GM12878 (cell line): ENCODE measurements around the gene GDF15. TPM values are rescaled to one million over a fixed set of nuclear protein-coding genes. Genes with fewer than 3 reads are reported as not detected.

Experiments used
- ATAC-seq: fragments of 200-7000 bp; cut with Tn5 transposase; 3 replicates; pipeline ENCODE4 v1.9.1; 2020; ENCODE audit warnings: mild to moderate bottlenecking, moderate library complexity
- BruUV-seq: library from RNA; stranded (reverse); fragments of 400-500 nt; replicated peaks from 2 replicates; lab custom pipeline; 2021; lab: Mats Ljungman, UMichigan
- CTCF ChIA-PET: fragments of 300-600 bp; sonication (Branson Sonifier 250); formaldehyde crosslinking; extraction: SDS; loops from one replicate; lab custom pipeline; 2021; ENCODE audit warnings: inconsistent platforms; lab: Yijun Ruan, JAX
- POLR2A ChIA-PET: fragments of 350-600 bp; formaldehyde crosslinking; extraction: SDS; loops from one replicate; lab custom pipeline; 2021; ENCODE audit warnings: inconsistent platforms; lab: Charles Lee
- RAD21 ChIA-PET: fragments of 300-600 bp; sonication (Branson Sonifier 250); formaldehyde crosslinking; loops from one replicate; lab custom pipeline; 2023; ENCODE audit warnings: antibody characterized with exemption; ENCODE audit not compliant: unreplicated experiment; lab: Charles Lee
- SMC1A ChIA-PET: fragments of 300-600 bp; sonication (Branson Sonifier 250); formaldehyde crosslinking; loops from one replicate; lab custom pipeline; 2023; ENCODE audit not compliant: unreplicated experiment, uncharacterized antibody; lab: Charles Lee
- DNase-seq: peaks from one replicate; pipeline ENCODE4 v3.0.0-alpha.2; 2011; ENCODE audit warnings: low read depth, low spot score
- FAIRE-seq: peaks from 3 replicates; lab custom pipeline; 2011; peaks lifted over from hg19 to GRCh38; lab: Jason Lieb, UNC
- H2AFZ ChIP-seq: 2 replicates; pipeline ENCODE4 v1.6.0; 2011; ENCODE audit warnings: low read depth, low read length, control low read depth; ENCODE audit not compliant: control insufficient read depth
- H3K27ac ChIP-seq: 2 replicates; pipeline ENCODE4 v1.5.1; 2011; ENCODE audit warnings: control low read depth; ENCODE audit not compliant: control insufficient read depth, insufficient read depth
- H3K27me3 ChIP-seq, 2 experiments: replicated peaks in 1 of 2; 2 replicates each; pipeline versions ENCODE4 v1.6.0 to v1.6.1; 2011; ENCODE audit warnings: low read length in 1 of 2; ENCODE audit not compliant: control insufficient read depth in 2 of 2, insufficient read depth in 2 of 2
- H3K36me3 ChIP-seq, 2 experiments: 2 replicates each; pipeline ENCODE4 v1.5.1; 2011; ENCODE audit warnings: low read length in 1 of 2; ENCODE audit not compliant: control insufficient read depth in 2 of 2, insufficient read depth in 2 of 2
- H3K4me1 ChIP-seq: 2 replicates; pipeline ENCODE4 v1.6.1; 2011; ENCODE audit warnings: mild to moderate bottlenecking, low read length, moderate library complexity, mixed read lengths; ENCODE audit not compliant: control insufficient read depth, insufficient read depth
- H3K4me2 ChIP-seq: 2 replicates; pipeline ENCODE4 v1.6.0; 2011; ENCODE audit warnings: control low read depth; ENCODE audit not compliant: control insufficient read depth, insufficient read depth
- H3K4me3 ChIP-seq: fragments of 200-600 bp; sonication (generic); 2 replicates; pipeline ENCODE4 v1.5.1; 2016
- H3K79me2 ChIP-seq: 2 replicates; pipeline ENCODE4 v1.6.0; 2011; ENCODE audit warnings: low read length; ENCODE audit not compliant: control insufficient read depth, insufficient read depth
- H3K9ac ChIP-seq: 2 replicates; pipeline ENCODE4 v1.8.0; 2011; ENCODE audit warnings: low read length, control low read depth, mixed read lengths; ENCODE audit not compliant: control insufficient read depth, insufficient read depth
- H3K9me3 ChIP-seq: replicated peaks from 3 replicates; pipeline ENCODE4 v1.5.1; 2011; ENCODE audit warnings: mild to moderate bottlenecking, low read length; ENCODE audit not compliant: control insufficient read depth, insufficient read depth
- H4K20me1 ChIP-seq: 2 replicates; pipeline ENCODE4 v1.6.0; 2011; ENCODE audit not compliant: control insufficient read depth, insufficient read depth
- ATF7 ChIP-seq: fragments of 450-650 bp; IDR thresholded peaks from 2 replicates; pipeline ENCODE4 v1.6.1; 2016; ENCODE audit warnings: low read depth, mild to moderate bottlenecking
- BHLHE40 ChIP-seq, 2 experiments: fragments of 450-650 bp in 1 of 2; IDR thresholded peaks; 2 replicates each; pipeline ENCODE4 v1.6.1; 2011 to 2017; ENCODE audit warnings: low read depth in 2 of 2, borderline replicate concordance in 1 of 2, improper control_type of control experiment in 1 of 2, low read length in 1 of 2, mild to moderate bottlenecking in 1 of 2
- EGR1 ChIP-seq, 2 experiments: IDR thresholded peaks; 1 replicate in 1 of 2; 2 replicates in 1 of 2; pipeline ENCODE4 v1.6.1; 2011 to 2012; ENCODE audit warnings: low read depth in 2 of 2, low read length in 2 of 2, borderline replicate concordance in 1 of 2, mild to moderate bottlenecking in 1 of 2, moderate library complexity in 1 of 2
- HCFC1 ChIP-seq: fragments of 150-350 bp; IDR thresholded peaks from 2 replicates; pipeline ENCODE4 v1.6.1; 2014; ENCODE audit warnings: low read length
- IKZF2 ChIP-seq, 2 experiments: fragments of 450-650 bp; IDR thresholded peaks; 2 replicates each; pipeline ENCODE4 v1.6.1; 2017; ENCODE audit warnings: mild to moderate bottlenecking in 2 of 2, moderate library complexity in 2 of 2
- SIN3A ChIP-seq: IDR thresholded peaks from 2 replicates; pipeline ENCODE4 v1.6.1; 2012; ENCODE audit warnings: low read depth, low read length, improper control_type of control experiment
- YBX1 ChIP-seq: fragments of 450-650 bp; IDR thresholded peaks from 2 replicates; pipeline ENCODE4 v1.6.1; 2016; ENCODE audit warnings: antibody characterized with exemption
- WGBS: methylation state at CpG from one replicate; pipeline ENCODE4 v1.1.6; 2016; ENCODE audit warnings: low lambda C conversion rate; ENCODE audit not compliant: insufficient replicate concordance, insufficient coverage; ENCODE audit errors: missing lambda C conversion rate; 5-methylcytosine and 5-hydroxymethylcytosine counted together
- in situ Hi-C: fragments of 300-500 bp; cut with MboI; formaldehyde crosslinking; loops from 9 replicates; pipeline ENCODE4 v1.14.3; 2018; ENCODE audit warnings: mixed read lengths
- intact Hi-C: fragments of 100-400 bp; cut with micrococcal nuclease; formaldehyde crosslinking; loops from one replicate; pipeline ENCODE4 v1.14.2; 2022; ENCODE audit not compliant: unreplicated experiment
- polyA plus RNA-seq, 11 experiments: library from polyadenylated mRNA; depleted of rRNA in 4 of 11; unstranded in 6 of 11; stranded (reverse) in 5 of 11; fragments of >200 nt; fragmentation: Nextera tagmentation in 4 of 11; fragmentation: Illumina TruSeq in 1 of 11; extraction: Ambion mirVana in 4 of 11; extraction: Trizol in 1 of 11; gene quantifications; 1 replicate in 1 of 11; 2 replicates in 10 of 11; pipeline versions ENCODE4 v1.2.1 to v1.2.3, GENCODE V29; 2011 to 2016; ENCODE audit warnings: inconsistent platforms in 2 of 11, missing spikeins in 2 of 11, low read depth in 1 of 11
- total RNA-seq, 4 experiments: library from RNA; depleted of rRNA in 3 of 4; stranded (reverse); fragments of >200 nt in 3 of 4; fragmentation: Illumina TruSeq in 1 of 4; extraction: Trizol in 1 of 4; gene quantifications; 2 replicates each; pipeline versions ENCODE4 v1.2.1 to v1.2.3, GENCODE V29; 2013 to 2021
- TF ChIP-seq, protein P1 (sequence below): fragments of 450-650 bp; IDR thresholded peaks from 2 replicates; pipeline ENCODE4 v1.6.1; 2017; ENCODE audit warnings: mild to moderate bottlenecking, moderate library complexity
- TF ChIP-seq, protein P2 (sequence below): fragments of 450-650 bp; IDR thresholded peaks from 2 replicates; pipeline ENCODE4 v1.6.1; 2014; ENCODE audit warnings: mild to moderate bottlenecking
- TF ChIP-seq, protein P3 (sequence below): fragments of 450-650 bp; IDR thresholded peaks from 2 replicates; pipeline ENCODE4 v1.6.1; 2016; ENCODE audit warnings: mild to moderate bottlenecking
- TF ChIP-seq, protein P4 (sequence below): IDR thresholded peaks from 2 replicates; pipeline ENCODE4 v1.6.1; 2011; ENCODE audit warnings: mild to moderate bottlenecking, low read depth, low read length, moderate library complexity; ENCODE audit not compliant: insufficient replicate concordance

The GDF15 gene
- total and polyA plus RNA-seq, 10 of the 15 experiments (the other 5 are each of a cell fraction or from before 2014, with no cell fraction given): 0.11 to 3.6 (median 1.6) TPM; not detected in 1

DNA sequence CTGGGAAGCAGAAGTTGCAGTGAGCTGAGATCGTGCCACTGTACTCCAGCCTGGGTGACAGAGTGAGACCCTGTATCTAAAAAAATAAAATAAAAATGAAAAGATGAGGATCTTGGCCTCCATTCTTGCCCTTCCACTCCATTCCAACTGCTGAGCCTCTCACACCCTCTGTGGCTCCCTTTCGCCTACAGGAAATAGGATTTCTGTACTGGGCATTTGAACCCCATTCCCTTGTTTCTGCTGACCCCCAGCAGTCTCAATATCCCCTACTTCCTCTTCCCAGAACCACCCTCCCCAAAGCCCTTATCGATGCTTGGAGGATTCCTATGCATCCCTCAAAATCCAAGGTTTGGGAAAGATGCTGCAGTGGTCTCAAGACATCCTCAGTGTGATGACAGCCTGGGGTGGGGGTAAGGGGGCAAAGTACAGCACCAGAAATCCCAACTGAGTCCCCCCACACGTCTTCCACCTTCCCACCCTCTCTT is 12.5 kb upstream of the GDF15 start (continued):
- TF ChIP-seq, protein P1, sequence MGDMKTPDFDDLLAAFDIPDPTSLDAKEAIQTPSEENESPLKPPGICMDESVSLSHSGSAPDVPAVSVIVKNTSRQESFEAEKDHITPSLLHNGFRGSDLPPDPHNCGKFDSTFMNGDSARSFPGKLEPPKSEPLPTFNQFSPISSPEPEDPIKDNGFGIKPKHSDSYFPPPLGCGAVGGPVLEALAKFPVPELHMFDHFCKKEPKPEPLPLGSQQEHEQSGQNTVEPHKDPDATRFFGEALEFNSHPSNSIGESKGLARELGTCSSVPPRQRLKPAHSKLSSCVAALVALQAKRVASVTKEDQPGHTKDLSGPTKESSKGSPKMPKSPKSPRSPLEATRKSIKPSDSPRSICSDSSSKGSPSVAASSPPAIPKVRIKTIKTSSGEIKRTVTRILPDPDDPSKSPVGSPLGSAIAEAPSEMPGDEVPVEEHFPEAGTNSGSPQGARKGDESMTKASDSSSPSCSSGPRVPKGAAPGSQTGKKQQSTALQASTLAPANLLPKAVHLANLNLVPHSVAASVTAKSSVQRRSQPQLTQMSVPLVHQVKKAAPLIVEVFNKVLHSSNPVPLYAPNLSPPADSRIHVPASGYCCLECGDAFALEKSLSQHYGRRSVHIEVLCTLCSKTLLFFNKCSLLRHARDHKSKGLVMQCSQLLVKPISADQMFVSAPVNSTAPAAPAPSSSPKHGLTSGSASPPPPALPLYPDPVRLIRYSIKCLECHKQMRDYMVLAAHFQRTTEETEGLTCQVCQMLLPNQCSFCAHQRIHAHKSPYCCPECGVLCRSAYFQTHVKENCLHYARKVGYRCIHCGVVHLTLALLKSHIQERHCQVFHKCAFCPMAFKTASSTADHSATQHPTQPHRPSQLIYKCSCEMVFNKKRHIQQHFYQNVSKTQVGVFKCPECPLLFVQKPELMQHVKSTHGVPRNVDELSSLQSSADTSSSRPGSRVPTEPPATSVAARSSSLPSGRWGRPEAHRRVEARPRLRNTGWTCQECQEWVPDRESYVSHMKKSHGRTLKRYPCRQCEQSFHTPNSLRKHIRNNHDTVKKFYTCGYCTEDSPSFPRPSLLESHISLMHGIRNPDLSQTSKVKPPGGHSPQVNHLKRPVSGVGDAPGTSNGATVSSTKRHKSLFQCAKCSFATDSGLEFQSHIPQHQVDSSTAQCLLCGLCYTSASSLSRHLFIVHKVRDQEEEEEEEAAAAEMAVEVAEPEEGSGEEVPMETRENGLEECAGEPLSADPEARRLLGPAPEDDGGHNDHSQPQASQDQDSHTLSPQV: no peak
- peak in 1 of 2 experiments; percentile 42 for TF ChIP-seq IKZF2 (IDR thresholded peaks at IDR 0.05)

DNA sequence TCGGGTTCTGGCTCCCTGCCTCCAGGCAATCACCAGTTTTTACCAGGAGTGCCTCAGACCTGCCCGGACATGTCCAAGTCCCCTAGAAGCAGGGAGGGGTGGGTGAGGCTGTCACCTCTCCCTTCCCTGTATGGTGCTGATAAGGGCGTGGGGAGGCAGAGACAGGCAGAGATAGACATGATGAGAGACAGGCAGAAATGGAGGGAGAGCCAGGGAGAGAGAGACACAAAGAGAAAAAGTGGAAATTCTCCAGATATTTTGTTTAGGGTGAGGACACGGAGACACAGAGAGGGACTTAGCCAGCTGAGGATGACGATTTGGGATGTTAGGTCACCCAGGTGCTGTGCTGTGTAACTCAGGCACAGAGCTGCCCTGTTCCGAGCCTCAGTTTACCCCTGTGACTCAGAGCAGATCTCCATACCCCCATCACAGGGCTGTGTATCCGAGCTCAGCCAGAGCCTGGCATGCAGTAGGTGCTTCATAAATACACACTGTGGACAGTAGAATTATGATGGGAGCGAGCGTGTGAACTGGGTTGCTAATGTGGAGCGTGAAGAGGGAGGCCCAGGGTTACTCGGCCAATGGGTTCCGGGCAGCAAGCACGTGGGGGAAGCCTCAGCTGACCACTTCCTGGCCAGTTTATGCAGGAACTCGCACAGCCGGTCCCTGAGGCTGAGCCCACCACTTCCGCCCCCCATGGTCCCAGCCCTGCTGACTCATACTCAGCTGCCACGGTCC is 11.9 kb upstream of the GDF15 start:
- no peaks in the 10 kb centered on the region for H3K36me3 ChIP-seq
- ATAC-seq (peak; percentile 98), DNase-seq (peak; percentile 91), FAIRE-seq (peak; percentile 90)
- SMC1A ChIA-PET: interaction anchor here (0.7 to 1.7 kb wide), 6 partner anchors 14 to 42 kb away, joined by 3 to 5 read pairs (median 4); partner anchors contain the start of gene PGPEP1
- TSS peak; percentile 99 for BruUV-seq
- 2% methylated on average over 13 of the region's 17 CpGs for WGBS
- peak overlapping the region; percentile 95 for H3K27ac ChIP-seq
- peak overlapping the region; percentile 77 for H3K9ac ChIP-seq
- POLR2A ChIA-PET: interaction anchor here (0.5 to 3.2 kb wide), 6 partner anchors 14 to 200 kb away, joined by 3 to 15 read pairs (median 4); partner anchors contain the start of gene JUND
- H3K4me2 ChIP-seq: peak overlapping the region; percentile 66
- RAD21 ChIA-PET: interaction anchor here (0.6 to 2.5 kb wide), 6 partner anchors 15 to 203 kb away, joined by 3 to 7 read pairs (median 3); no protein-coding TSS in a partner anchor
- CTCF ChIA-PET: interaction anchor here (1.1 to 2.8 kb wide), 5 partner anchors 14 to 94 kb away, joined by 3 to 11 read pairs (median 4); no protein-coding TSS in a partner anchor
- no peaks in the 10 kb centered on the region for H3K79me2 ChIP-seq
- no peaks in the 10 kb centered on the region for H3K9me3 ChIP-seq
- in situ Hi-C loops: no loop called here
- no peaks in the 10 kb centered on the region for H3K27me3 ChIP-seq
- peaks cover 41% of the 10 kb centered on the region for H3K4me1 ChIP-seq
- peak overlapping the region; percentile 65 for H2AFZ ChIP-seq
- no peaks in the 10 kb centered on the region for H4K20me1 ChIP-seq
- H3K4me3 ChIP-seq: 0 out of 2 replicates have a peak overlapping the region, but pooled peaks have one; percentile 29
- intact Hi-C loops: no loop called here
- TF ChIP-seq EGR1 (IDR thresholded peaks at IDR 0.05; ENCODE audit: borderline replicate concordance in 1 of 2, low read depth in 2 of 2, low read length in 2 of 2) (peak in 1 of 2 experiments; percentile 78; a peak in 1 of 3 replicates), BHLHE40 (IDR thresholded peaks at IDR 0.05; ENCODE audit: borderline replicate concordance in 1 of 2, low read depth in 2 of 2, low read length in 1 of 2) (peak; percentile 95 to 98), HCFC1 (peak; percentile 46; the same call in 1 of the 2 replicates), YBX1 (no peak), SIN3A (peak; percentile 58; the same call in 1 of the 2 replicates), ATF7 (peak; percentile 65)
- TF ChIP-seq, protein P2, sequence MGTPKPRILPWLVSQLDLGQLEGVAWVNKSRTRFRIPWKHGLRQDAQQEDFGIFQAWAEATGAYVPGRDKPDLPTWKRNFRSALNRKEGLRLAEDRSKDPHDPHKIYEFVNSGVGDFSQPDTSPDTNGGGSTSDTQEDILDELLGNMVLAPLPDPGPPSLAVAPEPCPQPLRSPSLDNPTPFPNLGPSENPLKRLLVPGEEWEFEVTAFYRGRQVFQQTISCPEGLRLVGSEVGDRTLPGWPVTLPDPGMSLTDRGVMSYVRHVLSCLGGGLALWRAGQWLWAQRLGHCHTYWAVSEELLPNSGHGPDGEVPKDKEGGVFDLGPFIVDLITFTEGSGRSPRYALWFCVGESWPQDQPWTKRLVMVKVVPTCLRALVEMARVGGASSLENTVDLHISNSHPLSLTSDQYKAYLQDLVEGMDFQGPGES: no peak
- TF ChIP-seq, protein P3, sequence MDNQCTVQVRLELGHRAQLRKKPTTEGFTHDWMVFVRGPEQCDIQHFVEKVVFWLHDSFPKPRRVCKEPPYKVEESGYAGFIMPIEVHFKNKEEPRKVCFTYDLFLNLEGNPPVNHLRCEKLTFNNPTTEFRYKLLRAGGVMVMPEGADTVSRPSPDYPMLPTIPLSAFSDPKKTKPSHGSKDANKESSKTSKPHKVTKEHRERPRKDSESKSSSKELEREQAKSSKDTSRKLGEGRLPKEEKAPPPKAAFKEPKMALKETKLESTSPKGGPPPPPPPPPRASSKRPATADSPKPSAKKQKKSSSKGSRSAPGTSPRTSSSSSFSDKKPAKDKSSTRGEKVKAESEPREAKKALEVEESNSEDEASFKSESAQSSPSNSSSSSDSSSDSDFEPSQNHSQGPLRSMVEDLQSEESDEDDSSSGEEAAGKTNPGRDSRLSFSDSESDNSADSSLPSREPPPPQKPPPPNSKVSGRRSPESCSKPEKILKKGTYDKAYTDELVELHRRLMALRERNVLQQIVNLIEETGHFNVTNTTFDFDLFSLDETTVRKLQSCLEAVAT: peak; percentile 28; the same call in 1 of the 2 replicates
- TF ChIP-seq, protein P4, sequence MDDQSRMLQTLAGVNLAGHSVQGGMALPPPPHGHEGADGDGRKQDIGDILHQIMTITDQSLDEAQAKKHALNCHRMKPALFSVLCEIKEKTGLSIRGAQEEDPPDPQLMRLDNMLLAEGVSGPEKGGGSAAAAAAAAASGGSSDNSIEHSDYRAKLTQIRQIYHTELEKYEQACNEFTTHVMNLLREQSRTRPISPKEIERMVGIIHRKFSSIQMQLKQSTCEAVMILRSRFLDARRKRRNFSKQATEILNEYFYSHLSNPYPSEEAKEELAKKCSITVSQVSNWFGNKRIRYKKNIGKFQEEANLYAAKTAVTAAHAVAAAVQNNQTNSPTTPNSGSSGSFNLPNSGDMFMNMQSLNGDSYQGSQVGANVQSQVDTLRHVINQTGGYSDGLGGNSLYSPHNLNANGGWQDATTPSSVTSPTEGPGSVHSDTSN: no peak
